K562 (cell line): ENCODE results near the gene MRPS15.

Experiments
- BCL6 ChIP-seq: fragments of 250-450 bp; sonication (Bioruptor Pico); IDR thresholded peaks from 2 replicates; pipeline ENCODE4 v1.4.0; 2020
- CTCF ChIP-seq, 3 experiments: IDR thresholded peaks in 2 of 3; conservative IDR thresholded peaks in 1 of 3; 2 replicates each; pipeline ENCODE4 v1.5.1; 2011 to 2012; ENCODE audit warnings: low read length in 3 of 3, mild to moderate bottlenecking in 3 of 3, control low read depth in 2 of 3, improper control_type of control experiment in 1 of 3, inconsistent platforms in 1 of 3, low read depth in 1 of 3, mixed read lengths in 1 of 3, moderate library complexity in 1 of 3; ENCODE audit not compliant: insufficient read depth in 2 of 3
- ELK1 ChIP-seq: sonication (generic); formaldehyde crosslinking; IDR thresholded peaks from 2 replicates; pipeline ENCODE4 v1.8.1; 2022; ENCODE audit warnings: missing genetic modification reagents
- ZBTB43 ChIP-seq: sonication (generic); formaldehyde crosslinking; IDR thresholded peaks from 2 replicates; pipeline ENCODE4 v1.8.0; 2023; ENCODE audit warnings: mild to moderate bottlenecking, missing genetic modification reagents
- ZFX ChIP-seq: sonication (generic); formaldehyde crosslinking; IDR thresholded peaks from 2 replicates; pipeline ENCODE4 v1.8.0; 2022; ENCODE audit warnings: mild to moderate bottlenecking, missing genetic modification reagents, moderate library complexity

- TF ChIP-seq ZBTB43 (CRISPR knock-in tag) = no peak
- TF ChIP-seq ELK1 (CRISPR knock-in tag) = no peak
- no peak for TF ChIP-seq BCL6 (CRISPR knock-in tag)
- TF ChIP-seq ZFX (CRISPR knock-in tag) = no peak
- TF ChIP-seq CTCF (IDR thresholded peaks at IDR 0.05 in 2 of 3, conservative IDR thresholded peaks at IDR 0.05 in 1 of 3; ENCODE audit: insufficient read depth in 2 of 3, low read depth in 1 of 3, low read length in 3 of 3) = no peak
These were observed 17.4 kb downstream of the MRPS15 start for GRCh38 chr1:36446746-36447145.
